GM23338 (cell line): ENCODE data around the gene F12. TPM values are rescaled to one million over a fixed set of nuclear protein-coding genes. Genes with fewer than 3 reads are reported as not detected.

Experiments used
- ATAC-seq: fragments of 200-7000 bp; cut with Tn5 transposase; 3 replicates; pipeline ENCODE4 v1.9.1; 2020
- DNase-seq: peaks from one replicate; pipeline ENCODE4 v3.0.0-alpha.2; 2015; ENCODE audit warnings: low spot score
- H2AFZ ChIP-seq: fragments of 200-600 bp; sonication (generic); 2 replicates; pipeline ENCODE4 v1.8.0; 2016; ENCODE audit warnings: antibody characterized with exemption, mild to moderate bottlenecking, moderate library complexity
- H3F3A ChIP-seq: fragments of 200-600 bp; sonication (generic); replicated peaks from 2 replicates; pipeline ENCODE4 v1.8.0; 2017; ENCODE audit warnings: antibody characterized with exemption, mixed run types, low read depth
- H3K27ac ChIP-seq: fragments of 200-600 bp; sonication (generic); 2 replicates; pipeline ENCODE4 v1.6.1; 2016; ENCODE audit warnings: low read depth
- H3K27me3 ChIP-seq: fragments of 200-600 bp; sonication (generic); 2 replicates; pipeline ENCODE4 v1.8.0; 2016; ENCODE audit warnings: mild to moderate bottlenecking, mixed run types, moderate library complexity; ENCODE audit not compliant: insufficient read depth
- H3K36me3 ChIP-seq: fragments of 200-600 bp; sonication (generic); 2 replicates; pipeline ENCODE4 v1.8.0; 2016; ENCODE audit warnings: mild to moderate bottlenecking; ENCODE audit not compliant: insufficient read depth
- H3K4me1 ChIP-seq: fragments of 200-600 bp; sonication (generic); 2 replicates; pipeline ENCODE4 v1.8.0; 2016; ENCODE audit warnings: mild to moderate bottlenecking, moderate library complexity; ENCODE audit not compliant: insufficient read depth
- H3K4me2 ChIP-seq: fragments of 200-600 bp; sonication (generic); 2 replicates; pipeline ENCODE4 v1.7.1; 2017; ENCODE audit warnings: mixed run types
- H3K4me3 ChIP-seq: fragments of 200-600 bp; sonication (generic); 2 replicates; pipeline ENCODE4 v1.6.1; 2016; ENCODE audit warnings: mixed run types
- H3K79me2 ChIP-seq: fragments of 200-600 bp; sonication (generic); replicated peaks from 2 replicates; pipeline ENCODE4 v1.8.0; 2017; ENCODE audit warnings: mild to moderate bottlenecking; ENCODE audit not compliant: insufficient read depth
- H3K9me2 ChIP-seq: fragments of 200-600 bp; sonication (generic); 2 replicates; pipeline ENCODE4 v1.8.0; 2017; ENCODE audit not compliant: insufficient read depth
- H4K20me1 ChIP-seq: fragments of 200-600 bp; sonication (generic); replicated peaks from 2 replicates; pipeline ENCODE4 v1.8.0; 2017; ENCODE audit warnings: mild to moderate bottlenecking; ENCODE audit not compliant: insufficient read depth
- H3K27ac Mint-ChIP-seq: 2 replicates; pipeline ENCODE4 v1.8.0; 2020; ENCODE audit warnings: inconsistent platforms, mild to moderate bottlenecking, moderate library complexity, mixed read lengths
- H3K27me3 Mint-ChIP-seq: 3 replicates; pipeline ENCODE4 v1.8.0; 2022; ENCODE audit warnings: low read depth, mild to moderate bottlenecking, moderate library complexity, mixed read lengths, inconsistent platforms; ENCODE audit not compliant: insufficient read depth, poor library complexity
- H3K36me3 Mint-ChIP-seq: 3 replicates; pipeline ENCODE4 v1.8.0; 2021; ENCODE audit warnings: low read depth, mild to moderate bottlenecking, inconsistent platforms, moderate library complexity, mixed read lengths
- H3K4me1 Mint-ChIP-seq: 3 replicates; pipeline ENCODE4 v1.8.0; 2020; ENCODE audit warnings: mild to moderate bottlenecking, inconsistent platforms, mixed read lengths
- H3K4me3 Mint-ChIP-seq: 3 replicates; pipeline ENCODE4 v1.8.0; 2021; ENCODE audit warnings: moderate library complexity, mild to moderate bottlenecking, inconsistent platforms, mixed read lengths
- H3K9me3 Mint-ChIP-seq: 3 replicates; pipeline ENCODE4 v1.8.0; 2020; ENCODE audit warnings: moderate library complexity, mild to moderate bottlenecking, inconsistent platforms, mixed read lengths
- CREB1 ChIP-seq: fragments of 250-450 bp; sonication (Bioruptor Pico); IDR thresholded peaks from 2 replicates; pipeline ENCODE4 v1.5.0; 2020; ENCODE audit warnings: low read depth, mild to moderate bottlenecking, moderate library complexity
- CTCF ChIP-seq, 2 experiments: fragments of 200-600 bp in 1 of 2; sonication (generic) in 1 of 2; conservative IDR thresholded peaks; 2 replicates each; pipeline versions ENCODE4 v1.5.1 to v1.6.1; 2016 to 2017; ENCODE audit warnings: antibody characterized with exemption in 2 of 2, low read depth in 2 of 2, mild to moderate bottlenecking in 2 of 2, moderate library complexity in 1 of 2
- ETS1 ChIP-seq: IDR thresholded peaks from 2 replicates; pipeline ENCODE4 v1.6.1; 2016; ENCODE audit warnings: antibody characterized with exemption
- EZH2 ChIP-seq: fragments of 200-600 bp; sonication (generic); IDR thresholded peaks from one replicate; pipeline ENCODE4 v1.8.0; 2017; ENCODE audit warnings: antibody characterized with exemption, mild to moderate bottlenecking, low read depth; ENCODE audit not compliant: unreplicated experiment
- EZH2phosphoT487 ChIP-seq: fragments of 200-600 bp; sonication (generic); IDR thresholded peaks from one replicate; pipeline ENCODE4 v1.8.1; 2018; ENCODE audit warnings: antibody characterized with exemption; ENCODE audit not compliant: unreplicated experiment
- JUNB ChIP-seq: IDR thresholded peaks from one replicate; pipeline ENCODE4 v1.6.1; 2016; ENCODE audit warnings: antibody characterized with exemption; ENCODE audit not compliant: unreplicated experiment
- NANOG ChIP-seq: IDR thresholded peaks from 2 replicates; pipeline ENCODE4 v1.6.1; 2016; ENCODE audit warnings: antibody characterized with exemption, borderline replicate concordance
- REST ChIP-seq: IDR thresholded peaks from one replicate; pipeline ENCODE4 v1.6.1; 2018; ENCODE audit warnings: antibody characterized with exemption; ENCODE audit not compliant: unreplicated experiment
- STAT1 ChIP-seq: IDR thresholded peaks from one replicate; pipeline ENCODE4 v1.6.1; 2016; ENCODE audit warnings: antibody characterized with exemption; ENCODE audit not compliant: unreplicated experiment
- ZNF114 ChIP-seq: fragments of 250-450 bp; sonication (Bioruptor Pico); IDR thresholded peaks from 2 replicates; pipeline ENCODE4 v1.5.0; 2020; ENCODE audit warnings: mild to moderate bottlenecking, moderate library complexity
- ZNF331 ChIP-seq: fragments of 250-450 bp; sonication (Bioruptor Pico); IDR thresholded peaks from 2 replicates; pipeline ENCODE4 v1.5.0; 2020; ENCODE audit warnings: low read depth, mild to moderate bottlenecking, moderate library complexity
- ZNF462 ChIP-seq: fragments of 250-450 bp; sonication (Bioruptor Pico); IDR thresholded peaks from 2 replicates; pipeline ENCODE4 v1.5.0; 2020; ENCODE audit warnings: mild to moderate bottlenecking, moderate library complexity
- polyA plus RNA-seq: library from polyadenylated mRNA; unstranded; fragments of >200 nt; fragmentation: Nextera tagmentation; extraction: Ambion mirVana; gene quantifications from 2 replicates; pipeline ENCODE4 v1.2.1, GENCODE V29; 2016
- total RNA-seq: library from RNA; depleted of rRNA; stranded (reverse); fragments of >200 nt; shearing (Covaris generic); gene quantifications from 2 replicates; pipeline ENCODE4 v1.2.3, GENCODE V29; 2014

Gene F12
- total and polyA plus RNA-seq, 2 experiments from 2014 or later, result 2.9 to 8.0 TPM

- Histone ChIP-seq H3K4me3 (no peak overlapping the region), H4K20me1 (no peaks in the 10 kb centered on the region; the same call in 1 of the 2 replicates), H3K27ac (no peak overlapping the region), H2AFZ (no peak overlapping the region), H3K4me2 (no peak overlapping the region), H3K79me2 (no peaks in the 10 kb centered on the region), H3K9me2 (no peaks in the 10 kb centered on the region), H3K4me1 (peaks cover 34% of the 10 kb centered on the region), H3K27me3 (peaks cover 15% of the 10 kb centered on the region), H3K36me3 (no peaks in the 10 kb centered on the region), H3F3A (0 out of 2 replicates have a peak, but pooled peaks cover 12% of the 10 kb centered on the region)
- ATAC-seq (no peak), DNase-seq (no peak)
- no peak for TF ChIP-seq CTCF (conservative IDR thresholded peaks at IDR 0.05; ENCODE audit: low read depth in 2 of 2)
- TF ChIP-seq EZH2phosphoT487, result no peak
- no peak for TF ChIP-seq REST
- no peak for TF ChIP-seq JUNB
- TF ChIP-seq STAT1, result no peak
- no peak for TF ChIP-seq ZNF114 (CRISPR knock-in tag)
- no peak for TF ChIP-seq ETS1
- no peak for TF ChIP-seq CREB1 (CRISPR knock-in tag)
- no peak for TF ChIP-seq EZH2
- TF ChIP-seq ZNF462 (CRISPR knock-in tag), result no peak
- no peak for TF ChIP-seq ZNF331 (CRISPR knock-in tag)
- no peak for TF ChIP-seq NANOG
- H3K4me3 Mint-ChIP-seq, result peak overlapping the region; percentile 41; the same call in 1 of the 3 replicates
- H3K36me3 Mint-ChIP-seq, result peaks cover 11% of the 10 kb centered on the region
- H3K27me3 Mint-ChIP-seq, result peaks cover 32% of the 10 kb centered on the region
- no peaks in the 10 kb centered on the region; the same call in 2 of the 3 replicates for H3K9me3 Mint-ChIP-seq
- H3K4me1 Mint-ChIP-seq, result peaks cover 42% of the 10 kb centered on the region
- no peak overlapping the region for H3K27ac Mint-ChIP-seq
Observed at GRCh38 chr5:177372034-177372896, 37.1 kb downstream of the F12 start.
